ENCODE measurements around the gene GABARAPL2. TPM values are rescaled to one million over a fixed set of nuclear protein-coding genes. Genes with fewer than 3 reads are reported as not detected.
A peak's percentile ranks its signal among the peaks of the same experiment; 100 is the strongest.
"Not testable (repeated sequence)": the region's sequence is repeated elsewhere in the genome, so short reads cannot be mapped to it uniquely, and the experiment has no call there.

Gene GABARAPL2
- total RNA-seq, 3 donors from 2014 or later: 81.4 to 110 (median 106) TPM

GRCh38 chr16:75546293-75546692 is 19.9 kb upstream of the GABARAPL2 start:
- Histone ChIP-seq H3K9me3 (no peaks in the 10 kb centered on the region), H3K36me3 (ENCODE audit: low read depth) (no peaks in the 10 kb centered on the region), H3K4me1 (ENCODE audit: low read depth) (peaks cover 17% of the 10 kb centered on the region), H3K4me3 (no peak overlapping the region)
- no peak for TF ChIP-seq CTCF (IDR thresholded peaks at IDR 0.05)
- ATAC-seq (no peak), DNase-seq (no peak)
- intact Hi-C loops (cut with DNase I, micrococcal nuclease): no loop called here

- H3K9me3 ChIP-seq; ATAC-seq; H3K36me3 ChIP-seq (ENCODE audit: low read depth); DNase-seq; H3K4me3 ChIP-seq; H3K4me1 ChIP-seq (ENCODE audit: low read depth); intact Hi-C loops (cut with DNase I, micrococcal nuclease): not testable (repeated sequence)
Observed at GRCh38 chr16:75548456-75548855, 17.7 kb upstream of the GABARAPL2 start.

- H3K36me3 ChIP-seq (ENCODE audit: low read depth): no peaks in the 10 kb centered on the region
- peaks cover 7% of the 10 kb centered on the region for H3K4me1 ChIP-seq (ENCODE audit: low read depth)
- intact Hi-C loops (cut with DNase I, micrococcal nuclease): no loop called here
- DNase-seq: peak in 2 of 3 donors; percentile 51 to 85
- peak; percentile 94 for ATAC-seq
- H3K4me3 ChIP-seq: no peak overlapping the region
- H3K9me3 ChIP-seq: no peaks in the 10 kb centered on the region
- peak; percentile 24 for TF ChIP-seq CTCF (IDR thresholded peaks at IDR 0.05)
Observed at GRCh38 chr16:75550211-75550662, 15.9 kb upstream of the GABARAPL2 start.

DNA sequence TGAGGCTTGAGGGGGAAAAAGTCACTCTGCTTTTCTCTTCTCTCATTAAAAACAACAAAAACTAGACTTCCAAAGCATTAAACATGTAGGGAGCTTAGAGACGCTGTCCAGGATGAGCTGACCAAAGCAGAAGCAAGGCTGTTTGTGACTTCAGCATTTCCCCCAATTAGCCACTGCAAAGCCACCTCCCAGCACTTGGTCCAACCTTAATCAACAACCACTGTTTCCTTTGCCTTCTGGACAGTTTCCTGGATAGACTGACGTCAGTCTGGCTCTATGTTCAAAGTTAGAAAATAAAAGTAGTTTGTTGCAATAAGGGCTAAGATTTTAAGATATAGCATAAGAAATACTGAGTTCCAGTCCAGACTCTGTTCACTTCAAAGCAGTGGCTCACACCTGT is 13.2 kb upstream of the GABARAPL2 start:
- Histone ChIP-seq H3K4me1 (ENCODE audit: low read depth) (peaks cover 10% of the 10 kb centered on the region), H3K9me3 (no peaks in the 10 kb centered on the region), H3K4me3 (no peak overlapping the region), H3K36me3 (ENCODE audit: low read depth) (no peaks in the 10 kb centered on the region)
- no peak for ATAC-seq
- TF ChIP-seq CTCF (IDR thresholded peaks at IDR 0.05): no peak
- intact Hi-C loops (cut with DNase I, micrococcal nuclease): no loop called here
- DNase-seq: no peak

DNA sequence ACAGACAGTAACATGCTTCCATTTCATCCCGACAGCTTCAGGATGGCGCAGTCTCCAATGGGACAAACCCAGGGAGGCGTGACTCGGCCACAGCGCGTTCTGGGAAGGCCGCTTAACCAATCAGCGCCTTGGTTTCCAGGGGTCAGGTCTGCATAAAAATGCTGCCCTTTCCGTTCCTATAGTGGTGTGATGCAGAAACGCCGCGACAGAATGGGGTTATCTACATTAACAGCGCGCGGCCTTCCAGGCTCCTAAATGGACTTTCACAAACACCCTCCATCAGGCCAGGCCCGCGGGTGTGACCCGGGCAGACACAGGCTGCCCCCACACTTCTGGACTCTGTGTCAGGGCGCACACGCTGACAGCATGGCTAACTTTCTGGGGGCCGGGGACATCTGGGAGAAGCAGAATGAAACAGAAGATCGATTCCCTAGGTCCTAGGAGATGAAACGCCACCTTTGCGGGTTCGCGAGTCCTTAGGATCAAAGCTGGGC is 10.9 kb upstream of the GABARAPL2 start:
- peaks cover 10% of the 10 kb centered on the region for H3K4me1 ChIP-seq (ENCODE audit: low read depth)
- intact Hi-C loops (cut with DNase I, micrococcal nuclease): no loop called here
- peak overlapping the region; percentile 23 for H3K4me3 ChIP-seq
- no peak for TF ChIP-seq CTCF (IDR thresholded peaks at IDR 0.05)
- no peaks in the 10 kb centered on the region for H3K36me3 ChIP-seq (ENCODE audit: low read depth)
- no peaks in the 10 kb centered on the region for H3K9me3 ChIP-seq
- DNase-seq (peak; percentile 79 to 87 (median 80)), ATAC-seq (peak; percentile 76)

- Histone ChIP-seq H3K9me3 (no peaks in the 10 kb centered on the region), H3K4me3 (peak within 1 kb of the TSS; percentile 23), H3K4me1 (ENCODE audit: low read depth) (peaks cover 10% of the 10 kb centered on the region), H3K36me3 (ENCODE audit: low read depth) (no peaks in the 10 kb centered on the region)
- intact Hi-C loops (cut with DNase I, micrococcal nuclease): no loop called here
- peak; percentile 97 for ATAC-seq
- TF ChIP-seq CTCF (IDR thresholded peaks at IDR 0.05): no peak
- DNase-seq: peak; percentile 98 to 99 (median 98)
Observed at GRCh38 chr16:75555707-75556430, 10.3 kb upstream of the GABARAPL2 start, which contains the start of gene TMEM231. Gene TMEM231 (minus strand): TSS chr16:75556252. CDS start chr16:75556209, 43 bp downstream.

Measured in mucosa of descending colon (tissue), 3 donors.